Vagina (tissue), 2 donors: ENCODE data around the gene SIDT2. TPM values are rescaled to one million over a fixed set of nuclear protein-coding genes. Genes with fewer than 3 reads are reported as not detected.

Experiments used
- DNase-seq, 2 donors: peaks; one replicate each; pipeline ENCODE4 v3.0.0-alpha.2; 2017; ENCODE audit errors: extremely low spot score in 2 of 2
- H3K27ac ChIP-seq: fragments of 200-600 bp; sonication (generic); one replicate; pipeline ENCODE4 v1.5.1; 2019
- H3K27me3 ChIP-seq: fragments of 200-600 bp; sonication (generic); one replicate; pipeline ENCODE4 v1.5.1; 2019
- H3K36me3 ChIP-seq, 2 donors: fragments of 200-600 bp; sonication (generic); one replicate each; pipeline ENCODE4 v1.5.1; 2017 to 2019
- H3K4me1 ChIP-seq: fragments of 200-600 bp; sonication (generic); one replicate; pipeline ENCODE4 v1.5.1; 2019
- H3K4me3 ChIP-seq, 2 donors: fragments of 200-600 bp; sonication (generic); 1 replicate in 1 of 2; 2 replicates in 1 of 2; pipeline ENCODE4 v1.5.1; 2016 to 2019
- H3K9me3 ChIP-seq: fragments of 200-600 bp; sonication (generic); one replicate; pipeline ENCODE4 v1.5.1; 2019
- CTCF ChIP-seq, 3 experiments: fragments of 450-650 bp in 2 of 3; fragments of 200-600 bp in 1 of 3; sonication (generic) in 1 of 3; IDR thresholded peaks; one replicate each; pipeline ENCODE4 v1.5.1; 2017 to 2019; ENCODE audit warnings: antibody characterized with exemption in 3 of 3, mild to moderate bottlenecking in 2 of 3, moderate library complexity in 2 of 3
- POLR2A ChIP-seq, 2 donors: fragments of 450-650 bp; IDR thresholded peaks; one replicate each; pipeline ENCODE4 v1.6.1; 2017; ENCODE audit warnings: antibody characterized with exemption in 2 of 2, mild to moderate bottlenecking in 2 of 2, moderate library complexity in 2 of 2
- POLR2AphosphoS5 ChIP-seq, 2 donors: sonication (generic); formaldehyde crosslinking; IDR thresholded peaks; one replicate each; pipeline ENCODE4 v1.9.0; 2017; ENCODE audit warnings: antibody characterized with exemption in 2 of 2, mild to moderate bottlenecking in 2 of 2, low read depth in 1 of 2; ENCODE audit not compliant: insufficient read depth in 1 of 2
- intact Hi-C: fragments of 100-400 bp; cut with DNase I; formaldehyde crosslinking; loops from one replicate; pipeline ENCODE4 v1.15.1; 2023
- total RNA-seq: library from RNA; depleted of rRNA; stranded (reverse); fragments of >200 nt; gene quantifications from one replicate; pipeline ENCODE4 v1.2.3, GENCODE V29; 2016

The SIDT2 gene
- total RNA-seq, 1 donor from 2014 or later, result 24.8 TPM

GRCh38 chr11:117231842-117232091, 53.2 kb downstream of the SIDT2 start, which contains the start of gene PCSK7:
TSS of gene PCSK7 (minus strand) at chr11:117232073. CDS start at chr11:117229844, 2,229 bp downstream.
- TF ChIP-seq CTCF (IDR thresholded peaks at IDR 0.05) (no peak), POLR2AphosphoS5 (IDR thresholded peaks at IDR 0.05; ENCODE audit: insufficient read depth in 1 of 2, low read depth in 1 of 2) (peak in 1 of 2 donors; percentile 62)
- intact Hi-C loops, result loop anchor here (5.0 kb wide), 1 partner anchor 86 kb away; the partner anchor contains the start of gene BACE1
- Histone ChIP-seq H3K4me3 (peak within 1 kb of the TSS; percentile 87 to 99), H3K36me3 (peaks cover 0 to 26% of the 10 kb centered on the region in 2 donors), H3K27me3 (no peaks in the 10 kb centered on the region), H3K9me3 (no peaks in the 10 kb centered on the region), H3K4me1 (peaks cover 36% of the 10 kb centered on the region), H3K27ac (peak within 1 kb of the TSS; percentile 88)
- no peak for DNase-seq

- Histone ChIP-seq H3K9me3 (no peaks in the 10 kb centered on the region), H3K27me3 (no peaks in the 10 kb centered on the region), H3K36me3 (peaks cover 0 to 23% of the 10 kb centered on the region in 2 donors), H3K4me3 (peak within 1 kb of the TSS; percentile 87 to 99), H3K27ac (peak within 1 kb of the TSS; percentile 88), H3K4me1 (peaks cover 36% of the 10 kb centered on the region)
- intact Hi-C loops, result loop anchor here (5.0 kb wide), 1 partner anchor 85 kb away; the partner anchor contains the start of gene BACE1
- TF ChIP-seq POLR2AphosphoS5 (IDR thresholded peaks at IDR 0.05; ENCODE audit: insufficient read depth in 1 of 2, low read depth in 1 of 2), result peak in 1 of 2 donors; percentile 66
- TF ChIP-seq CTCF (IDR thresholded peaks at IDR 0.05), result peak; percentile 73 to 94 (median 85)
- TF ChIP-seq POLR2A (IDR thresholded peaks at IDR 0.05), result peak in 1 of 2 donors; percentile 43
- no peak for DNase-seq
Measured at GRCh38 chr11:117232092-117232878, 53.7 kb downstream of the SIDT2 start, which contains the start of gene RNF214. TSS of gene RNF214 (plus strand) at chr11:117232671. CDS start at chr11:117234273, 1,602 bp downstream.

- Histone ChIP-seq H3K27me3 (no peaks in the 10 kb centered on the region), H3K9me3 (no peaks in the 10 kb centered on the region), H3K36me3 (peaks cover 0 to 16% of the 10 kb centered on the region in 2 donors), H3K4me1 (peaks cover 36% of the 10 kb centered on the region), H3K4me3 (peak overlapping the region; percentile 87 to 99), H3K27ac (peak overlapping the region; percentile 88)
- TF ChIP-seq POLR2A (IDR thresholded peaks at IDR 0.05) (no peak), POLR2AphosphoS5 (IDR thresholded peaks at IDR 0.05; ENCODE audit: insufficient read depth in 1 of 2, low read depth in 1 of 2) (no peak), CTCF (IDR thresholded peaks at IDR 0.05) (no peak)
- no peak for DNase-seq
- intact Hi-C loops, result loop anchor here (5.0 kb wide), 1 partner anchor 84 kb away; the partner anchor contains the start of gene BACE1
Measured at GRCh38 chr11:117232911-117233409, 54.4 kb downstream of the SIDT2 start.

- Histone ChIP-seq H3K27ac (no peak overlapping the region), H3K36me3 (peaks cover 0 to 19% of the 10 kb centered on the region in 2 donors), H3K4me1 (peaks cover 14% of the 10 kb centered on the region), H3K27me3 (no peaks in the 10 kb centered on the region), H3K9me3 (no peaks in the 10 kb centered on the region), H3K4me3 (no peak overlapping the region)
- intact Hi-C loops, result no loop called here
- TF ChIP-seq POLR2A (IDR thresholded peaks at IDR 0.05), result no peak
- DNase-seq, result no peak
Measured at GRCh38 chr11:117238221-117238620, 59.7 kb downstream of the SIDT2 start.

GRCh38 chr11:117239295-117239694, 60.8 kb downstream of the SIDT2 start:
- no peak for DNase-seq
- TF ChIP-seq POLR2AphosphoS5 (IDR thresholded peaks at IDR 0.05; ENCODE audit: insufficient read depth in 1 of 2, low read depth in 1 of 2) (peak in 1 of 2 donors; percentile 9), POLR2A (IDR thresholded peaks at IDR 0.05) (no peak), CTCF (IDR thresholded peaks at IDR 0.05) (no peak)
- no peak overlapping the region for H3K27ac ChIP-seq
- no peaks in the 10 kb centered on the region for H3K27me3 ChIP-seq
- intact Hi-C loops, result no loop called here
- peaks cover 3% of the 10 kb centered on the region for H3K4me1 ChIP-seq
- H3K4me3 ChIP-seq, result no peak overlapping the region
- no peaks in the 10 kb centered on the region for H3K9me3 ChIP-seq
- peaks cover 0 to 25% of the 10 kb centered on the region in 2 donors for H3K36me3 ChIP-seq

Other genes starting within 250 kb of the SIDT2 start
- 39.0 TPM for gene SIK3, start 80.3 kb upstream of the SIDT2 start, total RNA-seq
- 68.5 TPM for gene PAFAH1B2, start 34.5 kb upstream of the SIDT2 start, total RNA-seq
- gene TAGLN, start 20.6 kb downstream of the SIDT2 start, total RNA-seq, result 1,935 TPM
- 63.8 TPM for gene PCSK7, start 53.3 kb downstream of the SIDT2 start, total RNA-seq
- 10.8 TPM for gene RNF214, start 53.9 kb downstream of the SIDT2 start, total RNA-seq
- 10.6 TPM for gene BACE1-AS, start 112.6 kb downstream of the SIDT2 start, total RNA-seq
- gene BACE1, start 137.5 kb downstream of the SIDT2 start, total RNA-seq, result 25.8 TPM
- 21.6 TPM for gene CEP164, start 149.1 kb downstream of the SIDT2 start, total RNA-seq